ENCODE data around the gene EEF2K.

- TF ChIP-seq, protein P1, sequence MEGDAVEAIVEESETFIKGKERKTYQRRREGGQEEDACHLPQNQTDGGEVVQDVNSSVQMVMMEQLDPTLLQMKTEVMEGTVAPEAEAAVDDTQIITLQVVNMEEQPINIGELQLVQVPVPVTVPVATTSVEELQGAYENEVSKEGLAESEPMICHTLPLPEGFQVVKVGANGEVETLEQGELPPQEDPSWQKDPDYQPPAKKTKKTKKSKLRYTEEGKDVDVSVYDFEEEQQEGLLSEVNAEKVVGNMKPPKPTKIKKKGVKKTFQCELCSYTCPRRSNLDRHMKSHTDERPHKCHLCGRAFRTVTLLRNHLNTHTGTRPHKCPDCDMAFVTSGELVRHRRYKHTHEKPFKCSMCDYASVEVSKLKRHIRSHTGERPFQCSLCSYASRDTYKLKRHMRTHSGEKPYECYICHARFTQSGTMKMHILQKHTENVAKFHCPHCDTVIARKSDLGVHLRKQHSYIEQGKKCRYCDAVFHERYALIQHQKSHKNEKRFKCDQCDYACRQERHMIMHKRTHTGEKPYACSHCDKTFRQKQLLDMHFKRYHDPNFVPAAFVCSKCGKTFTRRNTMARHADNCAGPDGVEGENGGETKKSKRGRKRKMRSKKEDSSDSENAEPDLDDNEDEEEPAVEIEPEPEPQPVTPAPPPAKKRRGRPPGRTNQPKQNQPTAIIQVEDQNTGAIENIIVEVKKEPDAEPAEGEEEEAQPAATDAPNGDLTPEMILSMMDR (IDR thresholded peaks at IDR 0.05) = no peak
- TF ChIP-seq POLR2A (IDR thresholded peaks at IDR 0.05) = no peak
Observed at GRCh38 chr16:22232277-22233036, 26.4 kb downstream of the EEF2K start.

Data from tibial nerve (tissue), 3 donors.